CD1c-positive myeloid dendritic cell (primary cell): ENCODE results near the gene CXCL16.
"Not testable (repeated sequence)": the region's sequence is repeated elsewhere in the genome, so short reads cannot be mapped to it uniquely, and the experiment has no call there.

ENCODE experiments used
- DNase-seq: peaks from one replicate; pipeline ENCODE4 v3.0.0-alpha.2; 2016; ENCODE audit errors: extremely low spot score

The CXCL16 gene

GRCh38 chr17:4721203-4722135 is 18.3 kb downstream of the CXCL16 start:
- DNase-seq = no peak

DNA sequence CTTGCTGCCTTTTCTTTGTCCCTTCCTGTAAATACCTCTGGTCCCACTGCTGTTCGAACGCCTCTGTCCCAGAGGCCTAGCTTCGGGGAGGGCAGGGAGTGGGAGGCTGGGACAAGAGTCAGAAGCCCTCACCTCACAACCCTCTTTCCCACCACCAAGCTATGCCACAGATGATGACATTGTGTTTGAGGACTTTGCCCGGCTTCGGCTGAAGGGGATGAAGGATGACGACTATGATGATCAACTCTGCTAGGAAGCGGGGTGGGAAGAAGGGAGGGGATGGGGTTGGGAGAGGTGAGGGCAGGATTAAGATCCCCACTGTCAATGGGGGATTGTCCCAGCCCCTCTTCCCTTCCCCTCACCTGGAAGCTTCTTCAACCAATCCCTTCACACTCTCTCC is 18.9 kb downstream of the CXCL16 start:
- no peak for DNase-seq

DNA sequence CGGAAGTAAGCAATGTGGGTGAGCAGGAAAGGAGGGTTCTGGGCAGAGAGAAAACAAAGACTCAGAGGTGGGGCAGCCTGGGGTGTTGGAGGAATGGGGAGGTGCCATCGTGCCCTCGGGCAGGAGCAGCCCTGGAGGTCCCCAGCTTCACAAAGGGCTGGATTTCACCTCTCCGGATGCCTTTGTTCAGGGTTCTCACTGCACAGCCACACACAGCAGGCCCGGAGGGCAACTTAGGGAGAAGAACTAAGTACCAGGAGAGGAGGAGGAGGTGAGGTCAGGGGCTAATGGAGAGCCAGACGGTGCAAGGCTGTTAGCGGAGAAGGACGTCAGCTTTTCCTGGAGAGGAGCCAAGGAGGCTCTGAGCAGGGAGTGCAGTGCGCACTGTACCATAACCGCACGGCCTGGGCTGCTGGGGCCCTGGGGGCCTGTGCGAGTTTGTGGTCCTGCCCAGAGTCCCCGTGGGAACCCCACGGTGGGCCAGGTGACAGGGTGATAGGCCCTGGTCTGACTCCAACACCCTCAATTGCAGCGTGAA is 20.0 kb downstream of the CXCL16 start:
- no peak for DNase-seq

DNA sequence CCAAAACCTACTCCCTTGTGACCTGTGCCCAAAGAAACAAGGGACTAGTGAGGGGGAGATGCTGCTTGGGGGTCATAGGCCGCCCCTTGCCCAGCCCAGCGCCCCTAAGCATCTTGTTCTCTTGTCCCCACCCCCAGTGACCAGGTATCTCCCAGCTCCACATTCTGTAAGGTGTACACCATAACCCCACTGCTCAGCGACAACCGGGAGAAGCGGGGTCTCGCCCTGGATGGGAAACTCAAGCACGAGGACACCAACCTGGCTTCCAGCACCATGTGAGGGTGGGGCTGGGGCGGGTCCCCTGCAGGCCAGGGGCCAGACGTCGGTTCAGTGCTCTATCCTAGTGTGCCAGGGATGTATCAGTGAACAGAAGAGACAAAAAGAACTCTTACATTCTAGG is 20.6 kb downstream of the CXCL16 start:
- no peak for DNase-seq

GRCh38 chr17:4718276-4718675 is 21.5 kb downstream of the CXCL16 start:
- no peak for DNase-seq

GRCh38 chr17:4717791-4718190 is 21.9 kb downstream of the CXCL16 start:
- DNase-seq = no peak

DNA sequence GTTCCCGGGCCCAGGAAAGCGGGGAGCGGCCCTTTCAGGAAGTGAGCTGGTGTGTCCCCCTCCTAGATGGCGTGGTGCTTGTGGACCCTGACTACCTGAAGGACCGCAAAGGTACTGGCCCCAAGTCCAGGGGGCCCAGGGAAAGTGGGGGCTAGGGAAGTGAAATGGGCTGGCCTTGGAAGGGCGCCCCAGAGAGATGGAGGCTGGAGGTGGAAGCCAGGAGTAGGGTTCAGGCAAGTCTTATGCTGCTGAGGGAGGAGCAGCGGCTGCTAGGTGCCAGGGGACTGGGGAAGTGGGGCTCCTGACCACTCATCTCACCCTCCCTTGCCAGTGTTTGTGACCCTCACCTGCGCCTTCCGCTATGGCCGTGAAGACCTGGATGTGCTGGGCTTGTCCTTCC is 23.6 kb downstream of the CXCL16 start:
- DNase-seq = no peak

GRCh38 chr17:4715063-4715744 is 24.5 kb downstream of the CXCL16 start:
- DNase-seq = no peak

- not testable (repeated sequence) for DNase-seq
Observed at GRCh38 chr17:4714340-4715062, 25.2 kb downstream of the CXCL16 start.

GRCh38 chr17:4712526-4712925 is 27.2 kb downstream of the CXCL16 start:
- peak; percentile 57 for DNase-seq

DNA sequence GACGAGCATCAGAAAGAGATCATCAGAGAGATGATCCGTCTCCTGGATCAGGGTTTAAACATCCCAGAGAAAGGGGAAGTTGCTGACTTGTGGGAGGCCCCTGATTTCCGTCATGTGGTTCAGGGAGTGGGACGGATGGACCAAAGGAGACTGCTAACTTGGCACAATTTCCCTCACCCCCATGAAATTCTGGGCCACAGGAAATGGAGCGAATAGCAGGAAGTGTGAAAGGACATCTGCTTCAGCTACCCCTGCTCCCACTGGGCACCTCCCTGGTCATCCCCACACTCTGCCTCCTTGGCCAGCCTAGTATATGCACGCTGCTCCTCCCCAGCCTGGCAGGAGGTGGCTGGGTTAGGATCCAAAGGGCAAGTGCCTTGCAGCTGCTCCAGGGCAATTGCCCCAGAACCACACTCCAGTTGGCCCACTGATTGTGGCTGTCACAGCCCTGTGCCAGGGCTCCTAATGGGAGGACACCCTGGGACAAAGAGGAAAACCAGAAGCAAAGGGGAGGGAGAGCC is 28.0 kb downstream of the CXCL16 start:
- DNase-seq = peak; percentile 90

DNA sequence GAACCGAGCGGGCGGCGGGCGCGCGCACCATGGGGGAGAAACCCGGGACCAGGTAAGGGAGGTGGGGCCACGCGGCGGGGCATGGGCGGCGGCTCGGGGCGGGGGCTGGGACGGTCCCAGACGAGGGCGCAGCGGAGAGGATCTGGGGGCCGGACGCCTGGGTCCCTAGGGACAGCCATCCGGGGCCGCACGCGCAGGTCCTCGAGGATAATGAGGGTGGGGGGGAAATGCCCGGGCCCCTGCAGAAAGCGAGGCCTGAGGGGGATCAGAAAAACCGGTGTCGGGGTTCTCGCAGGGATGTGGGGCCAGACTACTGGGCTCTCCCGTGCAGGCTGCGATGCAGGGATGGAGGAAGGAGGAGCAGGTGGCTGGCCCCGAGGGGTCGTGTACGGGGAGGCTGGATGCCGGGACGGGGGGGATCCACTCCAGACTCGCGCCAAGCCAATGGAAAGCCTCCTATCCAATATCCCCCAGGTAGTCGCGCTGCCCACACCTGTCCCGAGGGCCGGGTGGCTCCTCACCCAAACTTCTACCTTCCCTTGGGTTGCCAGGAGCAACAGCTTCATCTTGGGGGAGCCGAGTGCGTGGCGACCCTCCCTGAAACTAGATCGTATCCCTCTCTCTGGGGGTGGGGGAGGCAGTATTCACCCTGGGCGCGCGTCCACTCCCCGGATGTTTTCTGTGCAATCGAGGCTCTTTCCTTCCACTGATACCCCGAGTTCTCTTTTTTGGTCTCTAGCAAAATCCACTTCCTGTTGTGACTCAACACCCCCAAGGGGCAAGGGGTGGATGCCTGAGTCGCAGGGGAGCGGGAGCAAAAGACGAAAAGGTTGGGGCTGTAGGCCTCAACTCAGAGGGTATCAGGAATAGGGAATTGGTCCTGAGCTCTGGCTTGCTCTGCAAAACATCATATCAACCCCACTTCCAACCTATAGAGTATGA is 28.8 kb downstream of the CXCL16 start:
- peak; percentile 84 for DNase-seq

DNA sequence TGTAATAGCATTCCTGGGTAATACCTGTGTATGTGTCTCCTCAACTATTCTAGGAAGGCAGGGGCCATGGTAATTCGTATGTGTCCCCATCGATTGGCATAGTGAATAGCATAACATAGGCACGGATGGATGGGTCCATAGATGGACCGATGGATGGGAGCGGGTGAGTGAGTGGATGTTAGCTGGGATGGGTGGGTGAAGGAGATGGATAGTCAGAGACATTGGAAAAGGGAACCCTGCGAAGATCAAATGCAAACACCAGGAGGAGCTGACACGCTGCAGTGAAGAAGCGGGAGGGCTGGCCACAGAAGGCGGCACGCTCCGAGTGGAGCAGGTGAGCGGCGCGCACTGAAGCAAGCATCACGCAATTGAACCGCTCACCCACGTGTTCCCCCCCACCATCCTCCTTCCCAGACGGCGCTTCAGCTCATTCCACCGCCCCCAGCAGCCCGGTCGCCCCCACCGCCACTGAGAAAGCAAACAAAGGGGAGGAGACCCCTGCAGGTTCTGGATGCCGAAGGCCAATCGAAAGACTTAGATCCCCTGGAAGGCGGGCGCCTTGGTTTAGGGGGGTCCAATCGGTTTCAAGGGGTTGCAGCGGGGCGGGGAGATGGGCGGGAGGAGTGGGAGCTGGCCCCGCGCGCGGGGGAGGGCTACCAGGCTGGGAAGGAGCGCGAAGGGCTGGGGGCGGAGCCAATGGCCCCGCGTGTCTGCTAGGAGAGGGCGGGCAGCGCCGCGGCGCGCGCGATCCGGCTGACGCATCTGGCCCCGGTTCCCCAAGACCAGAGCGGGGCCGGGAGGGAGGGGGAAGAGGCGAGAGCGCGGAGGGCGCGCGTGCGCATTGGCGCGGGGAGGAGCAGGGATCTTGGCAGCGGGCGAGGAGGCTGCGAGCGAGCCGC is 29.7 kb downstream of the CXCL16 start, which contains the start of gene ARRB2:
ARRB2 (plus strand) TSS at position 839 of the 899 bp plus-strand sequence. CDS start 90 bp downstream, outside the sequence.
- peak; percentile 99 for DNase-seq

GRCh38 chr17:4708436-4708835 is 31.3 kb downstream of the CXCL16 start:
- peak; percentile 40 for DNase-seq

GRCh38 chr17:4706121-4706520 is 33.6 kb downstream of the CXCL16 start:
- no peak for DNase-seq

DNA sequence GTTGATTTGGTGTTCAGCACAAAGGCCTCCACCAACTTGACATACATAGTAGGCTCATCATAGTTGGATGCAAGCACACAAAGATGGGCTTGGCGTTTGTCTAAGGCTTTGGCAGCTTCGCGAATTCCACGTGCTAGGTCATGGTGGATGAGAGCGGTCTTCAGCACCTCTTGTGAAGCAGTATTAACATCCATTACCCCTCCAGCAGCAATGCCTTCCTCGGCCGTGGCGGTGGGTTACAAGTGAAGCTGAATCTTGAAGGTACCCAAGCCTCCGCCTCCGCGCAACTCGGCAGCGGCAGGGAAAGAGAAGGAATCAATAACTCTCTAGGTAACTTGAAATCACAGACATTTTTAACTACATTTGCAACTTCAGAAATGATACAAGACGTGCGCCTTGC is 34.7 kb downstream of the CXCL16 start:
- DNase-seq = no peak

GRCh38 chr17:4704574-4704907 is 35.2 kb downstream of the CXCL16 start:
- not testable (repeated sequence) for DNase-seq

GRCh38 chr17:4703330-4703691 is 36.4 kb downstream of the CXCL16 start:
- DNase-seq = no peak

GRCh38 chr17:4701116-4701515 is 38.6 kb downstream of the CXCL16 start:
- no peak for DNase-seq
